Activated CD8-positive, alpha-beta T cell treated with anti-CD3 and anti-CD28 coated beads for 36 hours (primary cell): ENCODE measurements around the gene SEPHS1. TPM values are rescaled to one million over a fixed set of nuclear protein-coding genes. Genes with fewer than 3 reads are reported as not detected.
"Not testable (repeated sequence)": the region's sequence is repeated elsewhere in the genome, so short reads cannot be mapped to it uniquely, and the experiment has no call there.

ENCODE experiments used
- ATAC-seq: fragments of 200-7000 bp; cut with Tn5 transposase; one replicate; pipeline ENCODE4 v1.10.0; 2021; ENCODE audit warnings: mild to moderate bottlenecking, moderate library complexity
- CTCF ChIA-PET: fragments of 350-600 bp; sonication (Branson Sonifier 250); formaldehyde crosslinking; loops from one replicate; lab custom pipeline; 2021; ENCODE audit warnings: antibody characterized with exemption; lab: Charles Lee
- POLR2A ChIA-PET: fragments of 350-600 bp; sonication (Branson Sonifier 250); formaldehyde crosslinking; loops from one replicate; lab custom pipeline; 2021; ENCODE audit warnings: antibody characterized with exemption; lab: Charles Lee
- DNase-seq: peaks from one replicate; pipeline ENCODE4 v3.0.0-alpha.2; 2020
- H3K27ac Mint-ChIP-seq: one replicate; pipeline ENCODE4 v1.8.0; 2021; ENCODE audit warnings: mild to moderate bottlenecking, mixed read lengths
- H3K27me3 Mint-ChIP-seq: one replicate; pipeline ENCODE4 v1.8.0; 2021; ENCODE audit warnings: mixed read lengths
- H3K36me3 Mint-ChIP-seq: one replicate; pipeline ENCODE4 v1.8.0; 2021; ENCODE audit warnings: low read depth, mixed read lengths
- H3K4me1 Mint-ChIP-seq: one replicate; pipeline ENCODE4 v1.8.0; 2021; ENCODE audit warnings: low read depth, mixed read lengths
- H3K4me3 Mint-ChIP-seq: one replicate; pipeline ENCODE4 v1.8.0; 2021; ENCODE audit warnings: mild to moderate bottlenecking, moderate library complexity, mixed read lengths
- H3K9me3 Mint-ChIP-seq: one replicate; pipeline ENCODE4 v1.8.0; 2021; ENCODE audit warnings: mixed read lengths
- CTCF ChIP-seq: fragments of 200-600 bp; IDR thresholded peaks from one replicate; pipeline ENCODE4 v1.8.0; 2022; ENCODE audit warnings: antibody characterized with exemption, mild to moderate bottlenecking
- intact Hi-C: fragments of 100-400 bp; cut with micrococcal nuclease; formaldehyde crosslinking; loops from one replicate; pipeline ENCODE4 v1.10.0; 2022
- total RNA-seq, 2 experiments: library from RNA; stranded (reverse); gene quantifications; one replicate each; pipeline ENCODE4 v1.2.3, GENCODE V29; 2021

Gene SEPHS1
- total RNA-seq, 2 experiments from 2014 or later = 61.6 to 66.5 TPM

- ChIA-PET CTCF (interaction anchor here (4.1 kb wide), 1 partner anchor 14 kb away, joined by 28 read pairs; no protein-coding TSS in a partner anchor), POLR2A (no interaction called here)
- Mint-ChIP-seq H3K4me3 (no peak overlapping the region), H3K27me3 (peaks cover 24% of the 10 kb centered on the region), H3K4me1 (peaks cover 9% of the 10 kb centered on the region), H3K36me3 (no peaks in the 10 kb centered on the region), H3K27ac (no peak overlapping the region), H3K9me3 (no peaks in the 10 kb centered on the region)
- no peak for ATAC-seq
- intact Hi-C loops = no loop called here
- no peak for DNase-seq
- TF ChIP-seq CTCF = no peak
Measured at GRCh38 chr10:13386021-13386420, 37.9 kb upstream of the SEPHS1 start.

GRCh38 chr10:13383399-13383761 is 35.3 kb upstream of the SEPHS1 start:
- peaks cover 9% of the 10 kb centered on the region for H3K4me1 Mint-ChIP-seq
- CTCF ChIA-PET = interaction anchor here (0.6 to 4.1 kb wide), 4 partner anchors 11 to 179 kb away, joined by 3 to 28 read pairs (median 8); no protein-coding TSS in a partner anchor
- ATAC-seq (no peak), DNase-seq (no peak)
- intact Hi-C loops = no loop called here
- H3K9me3 Mint-ChIP-seq = no peaks in the 10 kb centered on the region
- no peaks in the 10 kb centered on the region for H3K36me3 Mint-ChIP-seq
- no peak overlapping the region for H3K27ac Mint-ChIP-seq
- peaks cover 37% of the 10 kb centered on the region for H3K27me3 Mint-ChIP-seq
- POLR2A ChIA-PET = interaction anchor here (0.6 kb wide), 1 partner anchor 13 kb away, joined by 3 read pairs; no protein-coding TSS in a partner anchor
- H3K4me3 Mint-ChIP-seq = no peak overlapping the region
- TF ChIP-seq CTCF = no peak

- CTCF ChIA-PET = interaction anchor here (0.6 to 4.1 kb wide), 3 partner anchors 11 to 180 kb away, joined by 3 to 28 read pairs (median 4); no protein-coding TSS in a partner anchor
- peaks cover 37% of the 10 kb centered on the region for H3K27me3 Mint-ChIP-seq
- ATAC-seq (no peak), DNase-seq (no peak)
- no peaks in the 10 kb centered on the region for H3K9me3 Mint-ChIP-seq
- no peak overlapping the region for H3K4me3 Mint-ChIP-seq
- no peaks in the 10 kb centered on the region for H3K36me3 Mint-ChIP-seq
- peaks cover 9% of the 10 kb centered on the region for H3K4me1 Mint-ChIP-seq
- no peak for TF ChIP-seq CTCF
- H3K27ac Mint-ChIP-seq = no peak overlapping the region
- POLR2A ChIA-PET = interaction anchor here (0.6 kb wide), 1 partner anchor 1717 kb away, joined by 3 read pairs; no protein-coding TSS in a partner anchor
- intact Hi-C loops = no loop called here
Measured at GRCh38 chr10:13382703-13383398, 34.8 kb upstream of the SEPHS1 start.

- H3K36me3 Mint-ChIP-seq, CTCF ChIA-PET, H3K4me1 Mint-ChIP-seq, H3K4me3 Mint-ChIP-seq, ATAC-seq, H3K27ac Mint-ChIP-seq, H3K9me3 Mint-ChIP-seq, DNase-seq, POLR2A ChIA-PET, intact Hi-C loops: not testable (repeated sequence)
- H3K27me3 Mint-ChIP-seq = peaks cover 34% of the 10 kb centered on the region
Measured at GRCh38 chr10:13379061-13379460, 31.0 kb upstream of the SEPHS1 start.

- Mint-ChIP-seq H3K9me3 (no peaks in the 10 kb centered on the region), H3K4me3 (no peak overlapping the region), H3K4me1 (no peaks in the 10 kb centered on the region), H3K27me3 (peaks cover 18% of the 10 kb centered on the region), H3K36me3 (no peaks in the 10 kb centered on the region), H3K27ac (no peak overlapping the region)
- ChIA-PET CTCF (interaction anchor here (1.4 to 9.6 kb wide), 2 partner anchors 29 to 62 kb away, joined by 4 to 168 read pairs; no protein-coding TSS in a partner anchor), POLR2A (no interaction called here)
- no peak for TF ChIP-seq CTCF
- intact Hi-C loops = no loop called here
- no peak for DNase-seq
- no peak for ATAC-seq
Measured at GRCh38 chr10:13376746-13377145, 28.7 kb upstream of the SEPHS1 start.
